Measurements from ENCODE around the gene ECHDC3.

- no peak for TF ChIP-seq POLR2AphosphoS5 (IDR thresholded peaks at IDR 0.05; ENCODE audit: low read depth, low read length)
- TF ChIP-seq SIN3A (IDR thresholded peaks at IDR 0.05; ENCODE audit: borderline replicate concordance, insufficient read depth, low read length) = no peak
- no peak for TF ChIP-seq TAF1 (IDR thresholded peaks at IDR 0.05; ENCODE audit: borderline replicate concordance, insufficient read depth, low read length)
Measured at GRCh38 chr10:11720260-11720741, 21.9 kb upstream of the ECHDC3 start.

Measured in PFSK-1 (cell line).